OCI-LY1 (cell line): ENCODE measurements around the gene OR52I1.

Source experiments
- CTCF ChIP-seq: fragments of 200-600 bp; sonication (generic), shearing (Covaris generic); IDR thresholded peaks from 2 replicates; pipeline ENCODE4 v1.5.1; 2017; ENCODE audit warnings: mild to moderate bottlenecking, antibody characterized with exemption, low read length, moderate library complexity, mixed read lengths
- EZH2 ChIP-seq: fragments of 200-600 bp; sonication (generic), shearing (Covaris generic); IDR thresholded peaks from 2 replicates; pipeline ENCODE4 v1.8.0; 2017; ENCODE audit warnings: borderline replicate concordance, mixed run types, mild to moderate bottlenecking, antibody characterized with exemption, low read length, moderate library complexity, mixed read lengths

- TF ChIP-seq EZH2 (no peak), CTCF (no peak)
Measured at GRCh38 chr11:4636136-4636535, 42.3 kb downstream of the OR52I1 start.
